ENCODE measurements around the gene TMPO.
A peak's percentile ranks its signal among the peaks of the same experiment; 100 is the strongest.
"Not testable (repeated sequence)": the region's sequence is repeated elsewhere in the genome, so short reads cannot be mapped to it uniquely, and the experiment has no call there.

TMPO gene

GRCh38 chr12:98513379-98514322, 1.7 kb upstream of the TMPO start:
- DNase-seq = peak; percentile 51 to 73 (median 65)

- no peak for DNase-seq
Measured at GRCh38 chr12:98514982-98515286, 456 bp upstream of the TMPO start.

- DNase-seq = peak; percentile 86 to 95 (median 93)
Measured at GRCh38 chr12:98516111-98516873, 902 bp downstream of the TMPO start.

- no peak for DNase-seq
Measured at GRCh38 chr12:98519257-98519907, 4.0 kb downstream of the TMPO start.

- DNase-seq = no peak
Measured at GRCh38 chr12:98530068-98530467, 14.7 kb downstream of the TMPO start.

- DNase-seq = peak; percentile 64 to 85 (median 82)
Measured at GRCh38 chr12:98532687-98533304, 17.4 kb downstream of the TMPO start.

- no peak for DNase-seq
Measured at GRCh38 chr12:98533723-98534251, 18.4 kb downstream of the TMPO start.

- DNase-seq = no peak
Measured at GRCh38 chr12:98538031-98538430, 22.6 kb downstream of the TMPO start.

- no peak for DNase-seq
Measured at GRCh38 chr12:98543701-98544100, 28.3 kb downstream of the TMPO start.

- DNase-seq = no peak
Measured at GRCh38 chr12:98544751-98545150, 29.4 kb downstream of the TMPO start.

- DNase-seq = no peak
Measured at GRCh38 chr12:98549371-98550110, 34.2 kb downstream of the TMPO start.

- DNase-seq = no peak
Measured at GRCh38 chr12:98551787-98552186, 36.4 kb downstream of the TMPO start.

- not testable (repeated sequence) for DNase-seq
Measured at GRCh38 chr12:98558097-98558496, 42.7 kb downstream of the TMPO start.

GRCh38 chr12:98559666-98560065, 44.3 kb downstream of the TMPO start:
- DNase-seq = no peak

GRCh38 chr12:98561846-98562245, 46.5 kb downstream of the TMPO start:
- no peak for DNase-seq

GRCh38 chr12:98572010-98572409, 56.6 kb downstream of the TMPO start:
- DNase-seq = peak in 3 of 4 experiments; percentile 26 to 27 (median 26)

- no peak for DNase-seq
Measured at GRCh38 chr12:98574110-98574509, 58.7 kb downstream of the TMPO start.

GRCh38 chr12:98575013-98575412, 59.6 kb downstream of the TMPO start:
- DNase-seq = no peak

- DNase-seq = not testable (repeated sequence)
Measured at GRCh38 chr12:98576795-98577194, 61.4 kb downstream of the TMPO start.

GRCh38 chr12:98578392-98578791, 63.0 kb downstream of the TMPO start:
- no peak for DNase-seq

GRCh38 chr12:98578821-98579220, 63.4 kb downstream of the TMPO start:
- DNase-seq = no peak

- no peak for DNase-seq
Measured at GRCh38 chr12:98579347-98579746, 64.0 kb downstream of the TMPO start.

Data from suppressor macrophage (primary cell).